ENCODE results near the gene MYT1.

MYT1 gene

GRCh38 chr20:64253000-64253383 is 88.7 kb downstream of the MYT1 start:
- no peak for DNase-seq (ENCODE audit: extremely low spot score)
- TF ChIP-seq CTBP1 (IDR thresholded peaks at IDR 0.05; ENCODE audit: borderline replicate concordance) = no peak
- no peak for TF ChIP-seq FOXA1 (IDR thresholded peaks at IDR 0.05)
- no peak for TF ChIP-seq HDGF (IDR thresholded peaks at IDR 0.05; ENCODE audit: borderline replicate concordance)
- TF ChIP-seq ARNT (IDR thresholded peaks at IDR 0.05) = no peak
- no peak for TF ChIP-seq BHLHE40 (IDR thresholded peaks at IDR 0.05; ENCODE audit: borderline replicate concordance)
- TF ChIP-seq TARDBP (IDR thresholded peaks at IDR 0.05) = no peak
- TF ChIP-seq LEF1 (IDR thresholded peaks at IDR 0.05; ENCODE audit: borderline replicate concordance) = no peak
- no peak for TF ChIP-seq FOXM1 (IDR thresholded peaks at IDR 0.05; ENCODE audit: borderline replicate concordance)
- no peak for TF ChIP-seq SP1 (IDR thresholded peaks at IDR 0.05)
- TF ChIP-seq ZNF384 (IDR thresholded peaks at IDR 0.05) = no peak
- no peak for TF ChIP-seq FOXK2 (IDR thresholded peaks at IDR 0.05)
- TF ChIP-seq NFRKB (IDR thresholded peaks at IDR 0.05) = no peak
- TF ChIP-seq SUZ12 (IDR thresholded peaks at IDR 0.05) = no peak
- no peak for TF ChIP-seq L3MBTL2 (conservative IDR thresholded peaks at IDR 0.05)
- ChIA-PET CTCF (no interaction called here), POLR2A (no interaction called here)

GRCh38 chr20:64253443-64253842 is 89.2 kb downstream of the MYT1 start:
- POLR2A ChIA-PET = no interaction called here
- DNase-seq (ENCODE audit: extremely low spot score) = no peak
- TF ChIP-seq ELF4 (IDR thresholded peaks at IDR 0.05) (no peak), L3MBTL2 (conservative IDR thresholded peaks at IDR 0.05) (no peak), HDGF (IDR thresholded peaks at IDR 0.05; ENCODE audit: borderline replicate concordance) (no peak), LEF1 (IDR thresholded peaks at IDR 0.05; ENCODE audit: borderline replicate concordance) (no peak), SUZ12 (IDR thresholded peaks at IDR 0.05) (no peak), TARDBP (IDR thresholded peaks at IDR 0.05) (no peak), FOXK2 (IDR thresholded peaks at IDR 0.05) (no peak), ARNT (IDR thresholded peaks at IDR 0.05) (no peak), ZNF384 (IDR thresholded peaks at IDR 0.05) (no peak), FOXM1 (IDR thresholded peaks at IDR 0.05; ENCODE audit: borderline replicate concordance) (no peak), NFRKB (IDR thresholded peaks at IDR 0.05) (no peak), BHLHE40 (IDR thresholded peaks at IDR 0.05; ENCODE audit: borderline replicate concordance) (no peak), CTBP1 (IDR thresholded peaks at IDR 0.05; ENCODE audit: borderline replicate concordance) (no peak), SP1 (IDR thresholded peaks at IDR 0.05) (no peak)
- CTCF ChIA-PET = no interaction called here

GRCh38 chr20:64254156-64254555 is 89.9 kb downstream of the MYT1 start:
- CTCF ChIA-PET = no interaction called here
- no peak for TF ChIP-seq SP1 (IDR thresholded peaks at IDR 0.05)
- no peak for DNase-seq (ENCODE audit: extremely low spot score)
- POLR2A ChIA-PET = interaction anchor here (3.0 kb wide), 1 partner anchor 8 kb away, joined by 17 read pairs; no protein-coding TSS in a partner anchor

- no peak for TF ChIP-seq SP1 (IDR thresholded peaks at IDR 0.05)
- no peak for TF ChIP-seq CTBP1 (IDR thresholded peaks at IDR 0.05; ENCODE audit: borderline replicate concordance)
- no peak for TF ChIP-seq BHLHE40 (IDR thresholded peaks at IDR 0.05; ENCODE audit: borderline replicate concordance)
- TF ChIP-seq ELF4 (IDR thresholded peaks at IDR 0.05) = no peak
- no peak for TF ChIP-seq FOXK2 (IDR thresholded peaks at IDR 0.05)
- TF ChIP-seq PKNOX1 (IDR thresholded peaks at IDR 0.05) = no peak
- no peak for TF ChIP-seq NFRKB (IDR thresholded peaks at IDR 0.05)
- no peak for TF ChIP-seq TARDBP (IDR thresholded peaks at IDR 0.05)
- TF ChIP-seq FOXM1 (IDR thresholded peaks at IDR 0.05; ENCODE audit: borderline replicate concordance) = no peak
- no peak for TF ChIP-seq FOXA1 (IDR thresholded peaks at IDR 0.05)
- TF ChIP-seq ARNT (IDR thresholded peaks at IDR 0.05) = no peak
- no peak for TF ChIP-seq SUZ12 (IDR thresholded peaks at IDR 0.05)
- TF ChIP-seq L3MBTL2 (conservative IDR thresholded peaks at IDR 0.05) = no peak
- TF ChIP-seq ZNF384 (IDR thresholded peaks at IDR 0.05) = no peak
- no peak for TF ChIP-seq LEF1 (IDR thresholded peaks at IDR 0.05; ENCODE audit: borderline replicate concordance)
- no peak for TF ChIP-seq HDGF (IDR thresholded peaks at IDR 0.05; ENCODE audit: borderline replicate concordance)
- ChIA-PET POLR2A (interaction anchor here (1.1 to 3.0 kb wide), 4 partner anchors 9 to 57 kb away, joined by 3 to 17 read pairs (median 3); no protein-coding TSS in a partner anchor), CTCF (no interaction called here)
- DNase-seq (ENCODE audit: extremely low spot score) = no peak
These were observed 90.5 kb downstream of the MYT1 start for GRCh38 chr20:64254571-64255360.

GRCh38 chr20:64255361-64256281 is 91.4 kb downstream of the MYT1 start, which contains the start of gene PCMTD2:
TSS of gene PCMTD2 (plus strand) at chr20:64255748. CDS start at chr20:64259966, 4,218 bp downstream.
- DNase-seq (ENCODE audit: extremely low spot score) = peak; percentile 97

GRCh38 chr20:64256282-64256935 is 92.2 kb downstream of the MYT1 start:
- TF ChIP-seq CTBP1 (IDR thresholded peaks at IDR 0.05; ENCODE audit: borderline replicate concordance) (no peak), PKNOX1 (IDR thresholded peaks at IDR 0.05) (no peak), BHLHE40 (IDR thresholded peaks at IDR 0.05; ENCODE audit: borderline replicate concordance) (no peak), ARNT (IDR thresholded peaks at IDR 0.05) (no peak), L3MBTL2 (conservative IDR thresholded peaks at IDR 0.05) (no peak), SP1 (IDR thresholded peaks at IDR 0.05) (no peak), SUZ12 (IDR thresholded peaks at IDR 0.05) (no peak), NFRKB (IDR thresholded peaks at IDR 0.05) (no peak), TARDBP (IDR thresholded peaks at IDR 0.05) (no peak), LEF1 (IDR thresholded peaks at IDR 0.05; ENCODE audit: borderline replicate concordance) (no peak), ELF4 (IDR thresholded peaks at IDR 0.05) (no peak), FOXM1 (IDR thresholded peaks at IDR 0.05; ENCODE audit: borderline replicate concordance) (no peak), FOXA1 (IDR thresholded peaks at IDR 0.05) (no peak), ZNF384 (IDR thresholded peaks at IDR 0.05) (no peak), HDGF (IDR thresholded peaks at IDR 0.05; ENCODE audit: borderline replicate concordance) (no peak), FOXK2 (IDR thresholded peaks at IDR 0.05) (no peak)
- DNase-seq (ENCODE audit: extremely low spot score) = no peak
- ChIA-PET CTCF (no interaction called here), POLR2A (interaction anchor here (0.9 to 3.0 kb wide), 4 partner anchors 8 to 58 kb away, joined by 3 to 17 read pairs (median 3); no protein-coding TSS in a partner anchor)

More at GRCh38 chr20:64255361-64256281, 91.4 kb downstream of the MYT1 start, which contains the start of gene PCMTD2:
- TF ChIP-seq L3MBTL2 (conservative IDR thresholded peaks at IDR 0.05) (peak; percentile 79), ZNF384 (IDR thresholded peaks at IDR 0.05) (no peak)
- ChIA-PET POLR2A (interaction anchor here (1.1 to 3.0 kb wide), 4 partner anchors 9 to 57 kb away, joined by 3 to 17 read pairs (median 3); no protein-coding TSS in a partner anchor), CTCF (no interaction called here)

Data from HEK293T (cell line).